NCI-H146 treated with DMSO at 0.1 percent for 48 hours (cell line): ENCODE results near the gene SLC6A6.
"Not testable (repeated sequence)": the region's sequence is repeated elsewhere in the genome, so short reads cannot be mapped to it uniquely, and the experiment has no call there.

ENCODE experiments used
- DNase-seq: peaks from one replicate; lab custom pipeline; 2025; ENCODE audit not compliant: unreplicated experiment; lab: John Stamatoyannopoulos, UW

Gene SLC6A6

GRCh38 chr3:14434126-14434497, 31.7 kb downstream of the SLC6A6 start:
- DNase-seq: no peak

DNA sequence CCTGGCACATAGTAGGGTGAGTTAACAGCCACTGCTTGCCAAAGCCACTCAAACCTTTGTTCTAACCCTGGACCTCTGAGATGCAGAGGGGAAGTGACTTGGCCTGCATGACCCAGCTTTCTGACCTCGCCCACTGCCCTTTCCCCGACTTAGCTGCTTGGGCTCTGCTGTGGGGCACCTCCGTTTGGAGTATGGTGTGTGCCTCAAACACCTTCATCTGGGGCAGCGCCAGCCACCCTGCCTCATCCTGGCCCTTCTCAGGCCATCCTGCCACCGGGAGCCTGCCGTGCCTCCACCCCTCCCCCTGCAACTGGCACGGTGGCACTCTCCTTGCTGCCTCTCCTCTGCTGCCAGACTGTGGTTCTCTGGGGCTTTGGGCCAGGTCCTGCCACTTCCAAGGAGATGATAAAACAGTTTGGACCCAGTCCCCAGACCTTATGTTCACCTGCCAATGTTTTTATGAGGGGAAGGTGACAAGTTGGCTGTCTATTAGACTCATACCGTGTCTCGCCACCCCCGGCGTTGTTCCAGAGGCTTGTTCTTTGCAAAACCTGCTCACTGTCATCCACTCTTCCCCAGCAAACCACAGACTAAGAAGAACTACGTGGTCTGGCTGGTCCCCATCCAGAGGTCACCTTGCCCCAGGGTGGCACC, 32.2 kb downstream of the SLC6A6 start:
- no peak for DNase-seq

- no peak for DNase-seq
Observed at GRCh38 chr3:14435175-14436014, 33.0 kb downstream of the SLC6A6 start.

GRCh38 chr3:14436954-14437281, 34.5 kb downstream of the SLC6A6 start:
- no peak for DNase-seq

DNA sequence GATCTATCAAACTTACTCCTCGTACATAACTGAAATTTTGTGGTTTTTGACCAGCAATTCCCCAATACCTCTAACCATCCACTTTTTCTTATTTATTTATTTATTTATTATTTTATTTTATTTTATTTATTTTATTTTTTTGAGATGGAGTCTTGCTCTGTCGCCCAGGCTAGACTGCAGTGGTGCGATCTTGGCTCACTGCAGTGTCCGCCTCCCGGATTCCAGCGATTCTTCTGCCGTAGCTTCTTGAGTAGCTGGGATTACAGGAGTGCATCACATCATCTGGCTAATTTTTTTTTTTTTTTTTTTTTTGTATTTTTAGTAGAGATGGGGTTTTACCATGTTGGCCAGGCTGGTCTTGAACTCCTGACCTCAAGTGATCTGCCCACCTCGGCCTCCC, 35.3 kb downstream of the SLC6A6 start:
- DNase-seq: not testable (repeated sequence)

DNA sequence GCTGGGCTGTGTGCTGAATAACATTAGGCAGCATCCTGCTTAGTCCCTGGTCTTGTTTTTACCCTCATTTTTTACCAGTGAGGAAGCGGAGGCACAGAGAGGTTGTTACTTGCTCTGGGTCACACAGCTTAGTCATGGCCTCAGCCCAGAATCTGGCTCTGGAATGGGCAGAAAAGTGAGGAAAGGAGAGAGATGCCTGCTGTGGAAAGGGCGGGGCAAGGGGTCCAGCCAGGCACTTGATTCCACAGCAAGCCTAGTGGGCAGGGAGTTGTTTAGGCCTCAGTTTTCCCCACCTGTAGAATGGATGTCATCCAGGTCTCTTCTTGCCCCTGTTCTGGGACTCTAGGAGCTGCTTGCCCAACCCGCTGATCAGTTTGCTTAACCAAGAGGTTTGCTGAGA, 35.9 kb downstream of the SLC6A6 start:
- no peak for DNase-seq

DNA sequence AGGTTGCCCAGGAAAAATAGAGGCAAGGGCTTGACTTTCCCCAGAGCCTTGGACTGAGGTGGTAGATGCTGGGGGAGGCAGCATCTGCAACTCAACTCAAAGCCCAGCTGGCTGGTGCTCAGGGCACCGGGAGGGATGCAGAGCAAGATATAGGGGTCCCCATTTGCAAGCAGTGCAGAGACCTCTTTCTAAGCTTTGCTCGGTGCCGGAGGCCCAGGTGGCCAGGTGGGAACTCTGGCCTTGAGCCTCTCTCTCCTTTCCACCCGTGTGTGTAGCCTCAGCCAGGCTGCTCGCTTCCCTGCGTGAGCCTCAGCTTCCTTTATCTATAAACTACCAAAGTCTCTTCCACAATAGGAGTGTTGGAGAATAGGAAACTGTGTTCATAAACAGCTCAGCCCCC, 36.5 kb downstream of the SLC6A6 start:
- no peak for DNase-seq

- peak; percentile 91 for DNase-seq
Observed at GRCh38 chr3:14439501-14440167, 37.2 kb downstream of the SLC6A6 start.

DNA sequence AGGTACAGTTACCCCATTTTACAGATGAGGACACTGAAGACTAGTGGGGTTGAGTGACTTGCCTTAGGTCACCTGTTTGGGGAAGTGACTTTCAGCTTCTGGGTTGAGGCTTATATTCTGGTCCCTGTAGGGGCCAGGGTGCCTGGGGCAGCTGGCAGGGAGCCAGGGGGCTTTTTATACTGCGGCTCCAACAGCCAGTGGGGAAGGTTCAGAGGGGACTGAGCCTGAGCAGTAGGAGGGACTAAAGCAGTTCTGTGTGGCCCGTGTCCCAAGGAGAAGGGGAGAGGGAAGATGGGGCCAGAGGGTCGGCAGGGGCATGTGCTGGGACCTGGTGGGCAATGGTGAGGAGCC, 37.7 kb downstream of the SLC6A6 start:
- no peak for DNase-seq

GRCh38 chr3:14440531-14441239, 38.3 kb downstream of the SLC6A6 start:
- no peak for DNase-seq

- DNase-seq: no peak
Observed at GRCh38 chr3:14441240-14441919, 39.0 kb downstream of the SLC6A6 start.

DNA sequence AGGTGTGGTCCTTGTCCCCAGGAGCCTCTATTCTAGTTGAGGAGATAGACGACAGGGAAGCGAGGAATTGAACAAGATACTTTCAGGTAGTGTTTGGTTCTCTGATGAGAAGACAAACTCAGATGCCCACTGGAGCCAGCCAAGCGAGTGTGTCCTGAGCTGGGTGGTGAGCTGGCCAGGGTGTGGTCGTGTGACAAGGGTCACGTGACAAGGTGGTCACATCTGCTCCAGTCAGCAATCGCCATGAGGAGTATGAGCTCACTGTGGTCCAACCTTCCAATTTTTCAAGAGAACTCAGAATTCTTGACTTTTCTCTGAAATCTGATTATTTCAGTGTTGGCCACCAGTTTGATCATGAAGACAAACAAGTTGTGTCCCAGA, 39.5 kb downstream of the SLC6A6 start:
- DNase-seq: no peak

DNA sequence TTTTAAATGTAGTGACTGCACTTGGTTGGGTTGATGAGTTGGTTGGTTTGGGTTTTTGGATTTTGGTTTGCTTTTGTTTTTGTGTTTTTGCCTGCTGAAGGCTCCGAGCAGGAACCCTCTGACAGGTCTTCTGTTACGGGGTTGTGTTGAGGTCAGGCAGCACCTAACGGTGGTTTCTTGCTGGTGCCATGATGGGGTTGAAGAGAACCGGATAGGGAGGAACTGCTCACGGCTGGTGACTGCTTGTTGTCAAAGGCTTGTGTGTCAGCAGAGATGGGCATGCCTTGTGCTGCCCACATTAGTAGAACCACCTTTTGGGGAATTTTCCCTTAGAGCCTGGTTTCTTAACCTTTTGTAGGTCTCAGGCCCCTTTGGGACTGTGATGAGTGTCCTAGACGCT, 42.0 kb downstream of the SLC6A6 start:
- DNase-seq: no peak

DNA sequence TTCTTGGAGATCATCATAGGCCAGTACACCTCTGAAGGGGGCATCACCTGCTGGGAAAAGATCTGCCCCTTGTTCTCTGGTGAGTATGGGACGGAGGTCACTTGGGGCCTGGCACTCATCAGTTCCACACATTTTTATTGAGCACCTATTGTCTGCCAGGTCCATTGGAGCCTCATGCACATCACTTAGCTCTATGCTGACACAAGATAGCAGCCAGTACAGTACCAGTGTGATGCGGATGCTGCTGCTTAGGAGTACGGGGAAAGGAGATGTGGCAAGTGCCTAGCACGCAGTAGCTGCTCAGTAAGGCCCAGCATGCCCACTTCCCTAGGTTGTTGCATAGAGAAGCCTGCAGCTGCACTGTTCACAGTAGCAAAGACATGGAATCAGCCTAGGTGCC, 43.4 kb downstream of the SLC6A6 start:
- DNase-seq: no peak

DNA sequence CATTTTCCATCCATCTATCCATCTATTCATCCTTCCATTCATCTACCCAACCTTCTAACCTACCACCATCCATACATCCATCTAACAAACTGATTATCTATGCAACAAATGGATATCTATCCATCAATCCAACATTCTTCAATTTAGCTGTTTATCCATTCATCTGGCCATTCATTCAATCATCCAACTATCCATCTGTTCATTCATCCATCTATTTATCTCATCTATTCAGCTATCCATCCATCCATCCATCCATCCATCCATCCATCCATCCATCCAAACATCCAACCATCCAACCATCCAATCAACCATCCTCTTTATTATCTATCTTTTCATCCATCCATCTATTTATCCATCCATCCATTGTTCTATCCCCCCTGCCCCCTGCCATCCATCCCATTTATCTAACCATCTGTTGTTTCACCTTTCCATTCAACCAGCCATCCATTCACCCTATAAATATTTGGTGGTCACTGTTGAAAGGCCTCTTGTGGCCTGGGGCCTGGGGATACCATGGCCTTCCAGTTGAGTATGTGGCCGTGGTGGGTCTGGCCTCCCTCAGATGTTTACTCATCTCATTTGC, 44.7 kb downstream of the SLC6A6 start:
- DNase-seq: no peak

DNA sequence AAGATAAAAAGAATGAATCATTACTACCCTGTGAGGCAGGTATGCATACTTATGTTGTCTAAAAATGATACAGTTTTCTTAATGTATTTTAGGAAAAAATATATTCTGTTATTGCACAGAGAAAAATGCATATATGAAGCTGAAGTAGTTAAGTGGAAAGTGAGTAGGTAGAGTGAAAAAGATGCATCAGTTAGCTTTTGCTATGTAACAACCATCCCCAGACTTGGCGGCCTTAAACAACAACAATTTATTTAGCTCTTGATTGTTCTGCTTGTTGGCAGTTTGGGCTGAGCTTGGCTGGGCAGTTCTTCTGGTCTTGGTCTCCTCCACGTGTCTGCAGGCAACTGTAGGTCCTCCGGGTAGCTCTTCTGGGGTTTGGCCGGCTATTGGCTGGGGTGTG, 45.7 kb downstream of the SLC6A6 start:
- no peak for DNase-seq

GRCh38 chr3:14448756-14449727, 46.6 kb downstream of the SLC6A6 start:
- DNase-seq: no peak

DNA sequence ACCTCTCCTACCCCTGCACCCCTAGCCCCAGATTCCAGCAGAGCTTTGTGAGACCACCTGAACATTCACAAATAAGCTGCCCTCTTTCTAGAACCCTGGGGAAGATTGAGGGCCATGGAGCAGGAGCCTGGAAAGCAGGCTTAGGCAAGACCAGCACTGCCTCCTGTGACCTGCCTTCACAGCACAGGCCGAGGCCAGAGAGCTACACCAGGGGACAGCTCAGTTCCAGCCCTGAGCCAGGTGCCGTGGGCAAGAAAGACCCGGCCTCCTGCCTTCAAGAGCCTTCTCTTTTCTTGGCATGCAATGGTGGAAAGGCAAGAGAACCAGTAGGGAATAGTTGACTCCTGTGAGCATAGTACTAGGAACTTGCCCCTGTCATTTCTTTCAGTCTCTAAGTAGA, 48.1 kb downstream of the SLC6A6 start:
- no peak for DNase-seq

DNA sequence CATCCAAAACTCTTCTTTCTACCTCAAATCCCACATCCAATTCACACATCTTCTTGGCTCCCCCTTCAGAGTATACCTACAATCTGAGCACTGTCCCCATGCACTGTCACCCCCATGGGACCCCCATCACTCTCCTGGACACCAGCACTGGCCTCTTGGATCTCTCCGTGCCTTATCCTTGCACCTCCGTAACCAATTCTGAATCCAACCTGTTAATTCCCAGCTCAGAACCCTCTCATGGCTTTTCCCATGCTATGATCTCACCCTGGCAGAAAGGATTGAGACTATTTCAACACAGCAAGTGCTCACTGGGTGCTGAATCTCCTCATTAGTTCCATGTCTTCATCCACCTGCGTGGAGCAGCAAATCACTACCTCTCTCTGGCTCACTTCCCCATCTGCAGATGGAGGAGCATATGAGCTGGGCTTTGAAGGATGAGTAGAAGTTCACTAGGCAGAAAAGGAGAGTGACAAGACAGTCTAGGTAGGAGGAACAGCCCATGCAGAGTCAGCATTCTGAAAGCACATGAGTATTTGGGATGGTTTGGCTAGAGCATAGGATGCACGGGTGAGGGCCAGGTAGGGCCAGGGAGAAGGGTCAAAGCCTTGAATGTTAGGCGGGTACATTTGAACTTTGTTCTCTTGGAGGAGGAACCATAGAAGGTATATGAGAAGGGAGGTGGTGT, 48.7 kb downstream of the SLC6A6 start:
- DNase-seq: no peak
